ENCODE data around the gene GNG7. TPM values are rescaled to one million over a fixed set of nuclear protein-coding genes. Genes with fewer than 3 reads are reported as not detected.

The GNG7 gene
- total RNA-seq, 6 experiments from 2014 or later, result 1.3 to 3.7 (median 2.3) TPM

GRCh38 chr19:2700660-2701360 lies 1.7 kb downstream of the GNG7 start:
- ATAC-seq (no peak), DNase-seq (no peak)
- H3K36me3 ChIP-seq, result no peaks in the 10 kb centered on the region
- H3K9me3 ChIP-seq, result no peaks in the 10 kb centered on the region
- 61% methylated on average over 14 of the region's 26 CpGs for WGBS (ENCODE audit: insufficient coverage, low coverage, low lambda C conversion rate, missing lambda C conversion rate)
- peaks cover 0 to 3% (median 0%) of the 10 kb centered on the region in 4 donors for H3K4me1 ChIP-seq
- H3K27ac ChIP-seq, result no peak overlapping the region
- intact Hi-C loops (cut with DNase I), result no loop called here
- H3K4me3 ChIP-seq, result no peak overlapping the region
- TF ChIP-seq, protein P1, sequence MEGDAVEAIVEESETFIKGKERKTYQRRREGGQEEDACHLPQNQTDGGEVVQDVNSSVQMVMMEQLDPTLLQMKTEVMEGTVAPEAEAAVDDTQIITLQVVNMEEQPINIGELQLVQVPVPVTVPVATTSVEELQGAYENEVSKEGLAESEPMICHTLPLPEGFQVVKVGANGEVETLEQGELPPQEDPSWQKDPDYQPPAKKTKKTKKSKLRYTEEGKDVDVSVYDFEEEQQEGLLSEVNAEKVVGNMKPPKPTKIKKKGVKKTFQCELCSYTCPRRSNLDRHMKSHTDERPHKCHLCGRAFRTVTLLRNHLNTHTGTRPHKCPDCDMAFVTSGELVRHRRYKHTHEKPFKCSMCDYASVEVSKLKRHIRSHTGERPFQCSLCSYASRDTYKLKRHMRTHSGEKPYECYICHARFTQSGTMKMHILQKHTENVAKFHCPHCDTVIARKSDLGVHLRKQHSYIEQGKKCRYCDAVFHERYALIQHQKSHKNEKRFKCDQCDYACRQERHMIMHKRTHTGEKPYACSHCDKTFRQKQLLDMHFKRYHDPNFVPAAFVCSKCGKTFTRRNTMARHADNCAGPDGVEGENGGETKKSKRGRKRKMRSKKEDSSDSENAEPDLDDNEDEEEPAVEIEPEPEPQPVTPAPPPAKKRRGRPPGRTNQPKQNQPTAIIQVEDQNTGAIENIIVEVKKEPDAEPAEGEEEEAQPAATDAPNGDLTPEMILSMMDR (IDR thresholded peaks at IDR 0.05), result no peak
- no peak for TF ChIP-seq POLR2A (IDR thresholded peaks at IDR 0.05)
- no peaks in the 10 kb centered on the region for H3K27me3 ChIP-seq

DNA sequence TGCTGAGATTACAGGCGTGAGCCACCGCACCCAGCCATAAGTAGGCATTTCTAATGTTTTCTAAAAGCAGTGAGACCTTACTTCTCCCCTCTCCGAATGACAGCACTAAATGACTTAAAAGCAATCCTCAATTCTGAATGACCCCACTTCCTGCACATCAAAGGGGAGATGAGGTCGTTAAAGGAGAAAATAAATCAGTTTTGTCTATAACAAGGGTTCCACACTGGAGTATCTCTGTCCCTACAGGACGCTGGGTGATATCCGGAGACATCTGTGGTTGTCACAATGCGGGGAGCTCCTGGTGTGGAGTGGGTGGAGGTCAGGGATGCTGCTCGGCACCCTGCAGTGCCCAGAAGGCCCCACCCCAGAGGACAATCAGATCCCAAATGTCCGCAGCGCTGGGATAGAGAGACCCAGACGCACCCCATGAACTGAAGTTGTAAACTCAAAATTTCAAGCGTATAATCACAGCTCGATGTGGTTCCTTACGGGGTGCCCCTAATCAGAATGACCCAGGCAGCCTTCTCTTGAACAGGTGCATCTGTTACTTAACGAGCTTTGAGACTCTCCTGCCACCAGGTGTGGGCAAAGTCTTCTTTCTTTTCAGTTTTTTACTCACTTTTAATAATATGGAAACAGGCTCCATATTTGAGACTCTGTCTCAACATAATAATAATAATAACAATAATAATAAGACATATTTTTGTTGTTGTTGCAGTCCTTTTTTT lies 2.9 kb downstream of the GNG7 start:
- H3K4me3 ChIP-seq, result no peak overlapping the region
- peaks cover 0 to 3% (median 0%) of the 10 kb centered on the region in 4 donors for H3K4me1 ChIP-seq
- H3K36me3 ChIP-seq, result no peaks in the 10 kb centered on the region
- no peak for DNase-seq
- H3K27ac ChIP-seq, result no peak overlapping the region
- H3K27me3 ChIP-seq, result no peaks in the 10 kb centered on the region
- TF ChIP-seq POLR2A (IDR thresholded peaks at IDR 0.05), result no peak
- TF ChIP-seq, protein P1 (IDR thresholded peaks at IDR 0.05), result no peak
- ATAC-seq, result no peak
- H3K9me3 ChIP-seq, result no peaks in the 10 kb centered on the region
- intact Hi-C loops (cut with DNase I), result no loop called here
- WGBS (ENCODE audit: insufficient coverage, low coverage, low lambda C conversion rate, missing lambda C conversion rate), result 80% methylated on average over 8 of the region's 15 CpGs

DNA sequence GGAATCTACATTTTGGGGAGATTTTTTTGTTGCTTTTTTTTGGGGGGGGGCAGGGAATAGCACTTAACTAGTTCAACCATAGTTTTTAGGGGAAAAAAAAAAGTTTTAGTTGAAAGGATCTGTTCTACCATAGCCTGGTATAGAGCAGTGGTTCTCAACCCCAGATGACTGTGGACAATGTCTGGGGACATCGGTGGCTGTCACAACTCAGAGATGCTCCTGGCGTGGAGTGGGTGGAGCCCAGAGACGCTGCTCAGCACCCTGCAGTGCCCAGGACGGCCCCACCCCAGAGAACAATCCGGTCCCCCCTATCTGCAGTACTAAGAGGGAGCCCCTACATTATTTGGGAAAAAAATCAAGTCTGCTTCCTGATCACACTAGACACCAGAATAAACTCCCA lies 8.3 kb downstream of the GNG7 start:
- no peaks in the 10 kb centered on the region for H3K27me3 ChIP-seq
- no peak overlapping the region for H3K27ac ChIP-seq
- no CpG with 5 or more reads among the region's 5 CpGs for WGBS (ENCODE audit: insufficient coverage, low coverage, low lambda C conversion rate, missing lambda C conversion rate)
- no peaks in the 10 kb centered on the region for H3K9me3 ChIP-seq
- H3K4me1 ChIP-seq, result no peaks in the 10 kb centered on the region
- no peak for ATAC-seq
- H3K36me3 ChIP-seq, result no peaks in the 10 kb centered on the region
- H3K4me3 ChIP-seq, result no peak overlapping the region
- no peak for DNase-seq
- intact Hi-C loops (cut with DNase I), result no loop called here
- TF ChIP-seq, protein P1 (IDR thresholded peaks at IDR 0.05), result no peak
- no peak for TF ChIP-seq POLR2A (IDR thresholded peaks at IDR 0.05)

DNA sequence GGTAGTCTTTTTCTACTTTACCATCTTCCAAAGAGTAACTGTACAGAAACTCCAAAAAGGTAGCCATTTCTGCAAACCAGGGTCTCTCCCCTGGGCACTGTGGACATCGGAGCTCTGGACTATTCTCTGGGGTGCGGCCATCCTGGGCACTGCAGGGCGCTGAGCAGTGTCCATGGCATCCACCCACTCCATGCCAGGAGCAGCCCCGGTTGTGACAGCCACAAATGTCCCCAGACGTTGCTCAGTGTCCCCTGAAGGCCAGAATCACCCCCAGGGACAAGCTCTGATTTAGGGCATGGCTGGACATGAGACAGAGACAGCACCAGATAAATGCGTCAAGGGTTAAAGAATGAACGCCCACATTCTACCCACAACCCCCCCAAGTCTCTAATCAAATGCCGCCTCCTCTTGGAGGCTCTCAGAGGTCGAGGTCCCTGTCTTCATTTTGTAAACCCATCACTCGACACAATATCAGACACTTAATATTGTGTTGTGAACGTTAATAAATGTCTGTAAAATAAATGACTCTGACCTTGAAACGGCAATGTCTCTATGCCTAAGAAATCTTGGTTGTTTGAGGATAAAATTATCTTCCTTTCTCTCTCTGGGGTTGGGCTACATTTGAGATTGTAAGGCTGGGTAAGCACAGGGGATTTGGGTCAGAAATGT lies 8.9 kb downstream of the GNG7 start:
- 54% methylated on average over 7 of the region's 12 CpGs for WGBS (ENCODE audit: insufficient coverage, low coverage, low lambda C conversion rate, missing lambda C conversion rate)
- Histone ChIP-seq H3K27me3 (no peaks in the 10 kb centered on the region), H3K36me3 (no peaks in the 10 kb centered on the region), H3K4me1 (no peaks in the 10 kb centered on the region), H3K9me3 (no peaks in the 10 kb centered on the region), H3K4me3 (no peak overlapping the region), H3K27ac (no peak overlapping the region)
- ATAC-seq (no peak), DNase-seq (no peak)
- intact Hi-C loops (cut with DNase I), result no loop called here
- no peak for TF ChIP-seq POLR2A (IDR thresholded peaks at IDR 0.05)
- TF ChIP-seq, protein P1 (IDR thresholded peaks at IDR 0.05), result no peak

Data from right lobe of liver (tissue), 6 donors.